IMR-90 (cell line): ENCODE measurements around the gene ITSN2. TPM values are rescaled to one million over a fixed set of nuclear protein-coding genes. Genes with fewer than 3 reads are reported as not detected.

Source experiments
- ATAC-seq: fragments of 200-7000 bp; cut with Tn5 transposase; 2 replicates; pipeline ENCODE4 v1.9.1; 2020; ENCODE audit warnings: low read depth, mild to moderate bottlenecking, moderate library complexity
- BruUV-seq: library from RNA; stranded (reverse); fragments of 400-500 nt; replicated peaks from 2 replicates; lab custom pipeline; 2021; lab: Mats Ljungman, UMichigan
- CTCF ChIA-PET: fragments of 300-600 bp; formaldehyde crosslinking; extraction: SDS; loops from one replicate; lab custom pipeline; 2021; ENCODE audit warnings: antibody characterized with exemption; lab: Yijun Ruan, JAX
- POLR2A ChIA-PET: fragments of 300-600 bp; sonication (Branson Sonifier 250); formaldehyde crosslinking; loops from one replicate; lab custom pipeline; 2022; ENCODE audit warnings: antibody characterized with exemption; ENCODE audit not compliant: unreplicated experiment; lab: Charles Lee
- DNase-seq: peaks from one replicate; pipeline ENCODE4 v3.0.0; 2013
- H2AFZ ChIP-seq: replicated peaks from 2 replicates; pipeline ENCODE3; 2013; ENCODE audit warnings: low read length, mild to moderate bottlenecking; ENCODE audit not compliant: poor library complexity
- H2AK5ac ChIP-seq: 2 replicates; pipeline ENCODE4 v1.6.1; 2013; ENCODE audit warnings: low read depth, low read length, inconsistent platforms
- H2AK9ac ChIP-seq: replicated peaks from 2 replicates; pipeline ENCODE3; 2013; ENCODE audit warnings: mild to moderate bottlenecking, low read depth, low read length, moderate library complexity; ENCODE audit not compliant: poor library complexity
- H2BK120ac ChIP-seq: 2 replicates; pipeline ENCODE4 v1.6.1; 2013; ENCODE audit warnings: low read depth, low read length, inconsistent platforms
- H2BK15ac ChIP-seq: 3 replicates; pipeline ENCODE4 v1.6.1; 2013; ENCODE audit warnings: low read depth, low read length, inconsistent platforms
- H2BK20ac ChIP-seq: 2 replicates; pipeline ENCODE4 v1.6.1; 2013; ENCODE audit warnings: low read depth, mild to moderate bottlenecking, inconsistent platforms, low read length, moderate library complexity
- H2BK5ac ChIP-seq: 2 replicates; pipeline ENCODE4 v1.6.1; 2013; ENCODE audit warnings: mild to moderate bottlenecking, low read depth, low read length, inconsistent platforms; ENCODE audit not compliant: poor library complexity, severe bottlenecking
- H3K14ac ChIP-seq: replicated peaks from 2 replicates; pipeline ENCODE4 v1.6.1; 2013; ENCODE audit warnings: low read depth, low read length, inconsistent platforms
- H3K18ac ChIP-seq: 2 replicates; pipeline ENCODE4 v1.6.1; 2013; ENCODE audit warnings: low read depth, low read length, control low read depth
- H3K23ac ChIP-seq: 2 replicates; pipeline ENCODE4 v1.6.1; 2013; ENCODE audit warnings: low read depth, low read length, inconsistent platforms
- H3K27ac ChIP-seq: 2 replicates; pipeline ENCODE4 v1.5.1; 2013; ENCODE audit warnings: mild to moderate bottlenecking, control low read depth, low read length; ENCODE audit not compliant: insufficient read depth
- H3K27me3 ChIP-seq: 2 replicates; pipeline ENCODE4 v1.6.1; 2013; ENCODE audit warnings: low read length; ENCODE audit not compliant: control insufficient read depth, insufficient read depth
- H3K36me3 ChIP-seq: 2 replicates; pipeline ENCODE4 v1.6.1; 2013; ENCODE audit warnings: low read length, mixed read lengths; ENCODE audit not compliant: control insufficient read depth, insufficient read depth
- H3K4ac ChIP-seq: 2 replicates; pipeline ENCODE4 v1.6.1; 2013; ENCODE audit warnings: low read depth, low read length, inconsistent platforms
- H3K4me1 ChIP-seq: 2 replicates; pipeline ENCODE4 v1.6.1; 2013; ENCODE audit warnings: low read length, mixed read lengths; ENCODE audit not compliant: control insufficient read depth, insufficient read depth
- H3K4me2 ChIP-seq: 2 replicates; pipeline ENCODE4 v1.6.1; 2013; ENCODE audit warnings: low read depth, mild to moderate bottlenecking, control low read depth, low read length, moderate library complexity
- H3K4me3 ChIP-seq: 2 replicates; pipeline ENCODE4 v1.5.1; 2013; ENCODE audit warnings: low read depth, mild to moderate bottlenecking, control low read depth, low read length, moderate library complexity; ENCODE audit not compliant: insufficient read depth
- H3K56ac ChIP-seq: 2 replicates; pipeline ENCODE4 v1.6.1; 2013; ENCODE audit warnings: low read length, inconsistent platforms; ENCODE audit not compliant: insufficient read depth; ENCODE audit errors: extremely low read depth
- H3K79me1 ChIP-seq, 2 experiments: 2 replicates each; pipeline ENCODE4 v1.6.1; 2013; ENCODE audit warnings: low read length in 2 of 2, inconsistent platforms in 1 of 2, low read depth in 1 of 2
- H3K9ac ChIP-seq: 2 replicates; pipeline ENCODE4 v1.6.1; 2013; ENCODE audit warnings: low read depth, low read length, control low read depth
- H3K9me1 ChIP-seq: 2 replicates; pipeline ENCODE4 v1.6.1; 2013; ENCODE audit warnings: low read length, inconsistent platforms; ENCODE audit not compliant: insufficient read depth
- H3K9me3 ChIP-seq: 2 replicates; pipeline ENCODE4 v1.6.1; 2013; ENCODE audit warnings: low read length; ENCODE audit not compliant: control insufficient read depth, insufficient read depth
- H4K20me1 ChIP-seq: 2 replicates; pipeline ENCODE4 v1.6.1; 2013; ENCODE audit warnings: low read length, inconsistent platforms; ENCODE audit not compliant: insufficient read depth
- H4K5ac ChIP-seq: 2 replicates; pipeline ENCODE4 v1.6.1; 2013; ENCODE audit warnings: mild to moderate bottlenecking, low read depth, low read length, control low read depth
- H4K8ac ChIP-seq, 2 experiments: 2 replicates each; pipeline ENCODE4 v1.6.1; 2013; ENCODE audit warnings: low read depth in 2 of 2, low read length in 2 of 2, control low read depth in 1 of 2, inconsistent platforms in 1 of 2
- H4K91ac ChIP-seq: 2 replicates; pipeline ENCODE4 v1.6.1; 2013; ENCODE audit warnings: low read depth, low read length, inconsistent platforms; ENCODE audit not compliant: insufficient read depth
- BHLHE40 ChIP-seq: fragments of 150-350 bp; IDR thresholded peaks from 2 replicates; pipeline ENCODE4 v1.6.1; 2016; ENCODE audit warnings: mild to moderate bottlenecking, low read depth, low read length
- CEBPB ChIP-seq: IDR thresholded peaks from 2 replicates; pipeline ENCODE4 v1.6.1; 2012; ENCODE audit warnings: low read depth, low read length, improper control_type of control experiment
- CHD1 ChIP-seq: IDR thresholded peaks from 2 replicates; pipeline ENCODE4 v1.6.1; 2012; ENCODE audit warnings: low read depth, low read length, improper control_type of control experiment
- CTCF ChIP-seq: conservative IDR thresholded peaks from 2 replicates; pipeline ENCODE4 v1.5.1; 2012; ENCODE audit warnings: mild to moderate bottlenecking, low read depth, low read length, improper control_type of control experiment
- ELK1 ChIP-seq: fragments of 150-350 bp; IDR thresholded peaks from 2 replicates; pipeline ENCODE4 v1.6.1; 2016; ENCODE audit warnings: low read depth, mild to moderate bottlenecking, low read length, moderate library complexity, borderline replicate concordance
- FOS ChIP-seq: fragments of 150-350 bp; IDR thresholded peaks from 2 replicates; pipeline ENCODE4 v1.6.1; 2016; ENCODE audit warnings: low read depth, low read length
- MAZ ChIP-seq: IDR thresholded peaks from 2 replicates; pipeline ENCODE4 v1.6.1; 2012; ENCODE audit warnings: low read depth, mild to moderate bottlenecking, low read length, improper control_type of control experiment, moderate library complexity, borderline replicate concordance
- MXI1 ChIP-seq: IDR thresholded peaks from 2 replicates; pipeline ENCODE4 v1.6.1; 2012; ENCODE audit warnings: low read depth, mild to moderate bottlenecking, low read length, moderate library complexity, borderline replicate concordance
- NFE2L2 ChIP-seq: fragments of 150-350 bp; IDR thresholded peaks from 2 replicates; pipeline ENCODE4 v1.6.1; 2016; ENCODE audit warnings: low read depth, mild to moderate bottlenecking, low read length
- POLR2A ChIP-seq: IDR thresholded peaks from 2 replicates; pipeline ENCODE4 v1.6.1; 2012; ENCODE audit warnings: mild to moderate bottlenecking, low read depth, low read length
- RCOR1 ChIP-seq: IDR thresholded peaks from 2 replicates; pipeline ENCODE4 v1.6.1; 2012; ENCODE audit warnings: mild to moderate bottlenecking, low read length, improper control_type of control experiment; ENCODE audit not compliant: insufficient replicate concordance
- RFX5 ChIP-seq: IDR thresholded peaks from 2 replicates; pipeline ENCODE4 v1.8.0; 2012; ENCODE audit warnings: low read depth, mild to moderate bottlenecking, low read length, moderate library complexity
- SMC3 ChIP-seq: fragments of 150-350 bp; IDR thresholded peaks from 2 replicates; pipeline ENCODE4 v1.6.1; 2016; ENCODE audit warnings: low read depth, mild to moderate bottlenecking, antibody characterized with exemption, low read length, moderate library complexity
- USF2 ChIP-seq: fragments of 150-350 bp; IDR thresholded peaks from 2 replicates; pipeline ENCODE4 v1.6.1; 2017; ENCODE audit warnings: mild to moderate bottlenecking, antibody characterized with exemption, low read length, low read depth
- WGBS, 2 experiments: methylation state at CpG; one replicate each; pipeline versions ENCODE4 v1.1.5 to v1.1.7; 2013; ENCODE audit warnings: missing lambda C conversion rate in 2 of 2; ENCODE audit not compliant: insufficient read length in 1 of 2; ENCODE audit errors: extremely low coverage in 2 of 2; 5-methylcytosine and 5-hydroxymethylcytosine counted together
- dilution Hi-C: fragments of 300-500 bp; cut with HindIII; formaldehyde crosslinking; loops from one replicate; pipeline ENCODE4 v1.14.3; 2018; ENCODE audit warnings: low sequenced_read_pairs; ENCODE audit not compliant: unreplicated experiment
- in situ Hi-C: fragments of 300-500 bp; cut with MboI; formaldehyde crosslinking; loops from 3 replicates; pipeline ENCODE4 v1.14.3; 2019; ENCODE audit warnings: low sequenced_read_pairs, inconsistent platforms, mixed read lengths
- intact Hi-C: fragments of 100-400 bp; cut with micrococcal nuclease; formaldehyde crosslinking; loops from 2 replicates; pipeline ENCODE4 v1.10.0; 2022
- polyA plus RNA-seq, 3 experiments: library from polyadenylated mRNA; depleted of rRNA; stranded (reverse); fragments of >200 nt; gene quantifications; 2 replicates each; pipeline ENCODE4 v1.2.3, GENCODE V29; 2012; ENCODE audit warnings: low replicate concordance in 1 of 3
- total RNA-seq: library from RNA; depleted of rRNA; stranded (reverse); fragments of >200 nt; gene quantifications from 2 replicates; pipeline ENCODE4 v1.2.3, GENCODE V29; 2012

The ITSN2 gene
- total and polyA plus RNA-seq, 2 of the 4 experiments (the other 2 are of a cell fraction), result 10.7 to 17.2 TPM

- H2BK5ac ChIP-seq, result no peak overlapping the region
- ChIA-PET POLR2A (no interaction called here), CTCF (no interaction called here)
- no peak overlapping the region for H3K18ac ChIP-seq
- no peak overlapping the region for H3K23ac ChIP-seq
- ATAC-seq, result no peak
- no peak overlapping the region for H2AK5ac ChIP-seq
- 100% methylated on average over 1 of the region's 4 CpGs; no CpG with 5 or more reads in 1 of the 2 experiments for WGBS, 2 experiments
- H4K91ac ChIP-seq, result no peak overlapping the region
- no peaks in the 10 kb centered on the region; the same call in 1 of the 2 replicates for H4K20me1 ChIP-seq
- H3K27ac ChIP-seq, result no peak overlapping the region
- H2BK15ac ChIP-seq, result no peak overlapping the region
- H4K5ac ChIP-seq, result no peak overlapping the region
- no peak overlapping the region for H3K4me2 ChIP-seq
- in situ Hi-C loops (no loop called here), intact Hi-C loops (no loop called here), dilution Hi-C loops (no loop called here)
- H2BK20ac ChIP-seq, result no peak overlapping the region
- no peaks in the 10 kb centered on the region for H3K27me3 ChIP-seq
- no peak overlapping the region for H3K9ac ChIP-seq
- DNase-seq, result no peak
- H3K56ac ChIP-seq, result no peak overlapping the region
- no peak for TF ChIP-seq CEBPB
- TF ChIP-seq FOS, result no peak
- no peak for TF ChIP-seq MAZ
- TF ChIP-seq ELK1, result no peak
- TF ChIP-seq RCOR1, result no peak
- no peak for TF ChIP-seq SMC3
- TF ChIP-seq MXI1, result no peak
- no peak for TF ChIP-seq BHLHE40
- no peak for TF ChIP-seq NFE2L2
- no peak for TF ChIP-seq RFX5
- no peak for TF ChIP-seq USF2
- TF ChIP-seq CHD1, result no peak
- TF ChIP-seq POLR2A, result no peak
- no peak for TF ChIP-seq CTCF
- H3K4me3 ChIP-seq, result no peak overlapping the region
- no peak overlapping the region for H2AFZ ChIP-seq
- no peaks in the 10 kb centered on the region for H3K4me1 ChIP-seq
- no peaks in the 10 kb centered on the region for H3K9me3 ChIP-seq
- no peaks in the 10 kb centered on the region; the same call in 1 of the 2 replicates for H3K9me1 ChIP-seq
- no TSS peak for BruUV-seq
- no peaks in the 10 kb centered on the region for H3K79me1 ChIP-seq
- H3K14ac ChIP-seq, result no peak overlapping the region
- no peak overlapping the region for H2AK9ac ChIP-seq
- no peak overlapping the region for H4K8ac ChIP-seq
- H3K4ac ChIP-seq, result no peak overlapping the region
- no peak overlapping the region for H2BK120ac ChIP-seq
- H3K36me3 ChIP-seq, result peaks cover 29% of the 10 kb centered on the region
Observed at GRCh38 chr2:24205131-24205530, 155.2 kb downstream of the ITSN2 start.
